DMS153 treated with DMSO at 0.1 percent for 48 hours (cell line): ENCODE measurements around the gene DCHS1.

Source experiments
- DNase-seq: peaks from one replicate; lab custom pipeline; 2025; ENCODE audit not compliant: unreplicated experiment; lab: John Stamatoyannopoulos, UW

Gene DCHS1

DNA sequence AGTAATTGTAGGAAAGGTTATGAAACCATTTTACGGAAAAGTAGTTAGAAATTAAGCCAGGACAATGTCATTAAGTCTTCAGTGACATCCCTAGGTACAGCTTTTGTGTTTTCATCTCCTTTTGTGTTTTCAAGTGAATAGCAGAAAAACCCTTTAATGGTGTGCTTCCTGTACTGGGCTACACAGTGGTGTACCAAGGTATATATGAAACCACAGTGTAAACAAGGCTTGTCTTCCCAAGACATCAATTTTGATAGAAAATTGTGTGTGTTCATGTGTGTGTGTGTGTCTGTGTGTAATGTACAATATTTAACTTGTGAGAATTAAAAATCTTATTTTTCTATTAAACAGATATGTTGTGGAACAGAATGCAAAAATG lies 18.6 kb upstream of the DCHS1 start:
- no peak for DNase-seq

GRCh38 chr11:6673523-6674218 lies 18.1 kb upstream of the DCHS1 start:
- no peak for DNase-seq

DNA sequence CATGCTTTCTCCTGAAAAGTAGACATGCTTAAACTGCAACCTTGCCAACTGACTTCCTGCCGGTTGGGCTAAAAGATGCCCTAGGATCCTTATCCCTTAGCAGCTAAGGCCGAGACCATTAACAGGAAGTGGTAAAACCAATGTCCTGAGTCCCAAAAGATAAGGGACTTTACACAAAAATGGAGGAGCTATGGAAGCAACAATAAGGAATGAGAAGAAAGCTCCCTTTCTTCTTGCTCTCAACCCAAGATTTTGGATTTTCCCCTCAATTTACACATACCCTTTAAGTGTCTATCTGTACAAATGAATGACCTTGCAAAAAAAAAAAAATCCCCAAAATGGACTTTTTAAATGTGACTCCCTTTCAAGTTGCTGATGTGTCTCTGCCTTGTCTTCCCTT lies 16.4 kb upstream of the DCHS1 start:
- DNase-seq, result no peak

GRCh38 chr11:6670202-6670830 lies 14.7 kb upstream of the DCHS1 start:
- DNase-seq, result no peak

- no peak for DNase-seq
These were observed 12.2 kb upstream of the DCHS1 start for GRCh38 chr11:6667733-6668374.

DNA sequence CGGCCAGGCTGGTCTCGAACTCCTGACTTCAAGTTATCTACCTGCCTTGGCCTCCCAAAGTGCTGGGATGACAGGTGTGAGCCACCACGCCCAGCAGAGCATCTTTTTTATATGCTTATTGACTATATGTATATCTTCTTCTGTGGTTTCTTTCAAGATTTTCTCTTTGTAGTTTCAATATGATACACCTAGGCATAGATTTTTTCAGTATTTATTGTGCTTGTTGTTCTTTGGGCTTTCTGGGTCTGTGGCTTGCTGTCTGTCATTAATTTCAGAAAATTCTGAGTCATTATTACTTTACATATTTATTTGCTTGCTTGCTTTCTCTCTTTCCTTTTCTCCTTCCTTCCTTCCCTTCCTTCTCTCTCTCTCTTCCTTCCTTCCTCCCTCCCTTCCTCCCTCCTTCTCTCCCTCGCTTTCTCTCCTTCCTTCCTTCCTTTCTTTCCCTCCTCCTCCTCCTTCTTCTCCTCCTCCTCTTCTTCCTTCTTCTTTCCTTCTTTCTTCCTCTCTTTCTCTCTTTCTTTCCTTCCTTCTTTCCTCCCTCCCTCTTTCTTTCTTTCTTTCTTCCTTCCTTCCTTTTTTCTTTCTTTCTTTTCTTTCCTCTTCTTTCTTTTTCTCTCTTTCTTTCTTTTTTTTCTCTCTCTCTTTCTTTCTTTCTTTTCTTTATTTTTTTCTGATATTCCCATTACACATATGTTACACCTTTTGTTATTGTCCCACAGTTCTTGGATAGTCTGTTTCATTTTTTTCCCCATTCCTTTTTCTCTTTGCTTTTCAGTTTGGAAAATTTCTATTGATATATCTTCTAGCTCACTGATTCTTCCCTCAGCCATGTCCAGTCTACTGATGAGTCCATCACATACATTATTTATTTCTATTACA lies 10.9 kb upstream of the DCHS1 start:
- DNase-seq, result no peak

GRCh38 chr11:6664551-6664950 lies 8.9 kb upstream of the DCHS1 start:
- no peak for DNase-seq

DNA sequence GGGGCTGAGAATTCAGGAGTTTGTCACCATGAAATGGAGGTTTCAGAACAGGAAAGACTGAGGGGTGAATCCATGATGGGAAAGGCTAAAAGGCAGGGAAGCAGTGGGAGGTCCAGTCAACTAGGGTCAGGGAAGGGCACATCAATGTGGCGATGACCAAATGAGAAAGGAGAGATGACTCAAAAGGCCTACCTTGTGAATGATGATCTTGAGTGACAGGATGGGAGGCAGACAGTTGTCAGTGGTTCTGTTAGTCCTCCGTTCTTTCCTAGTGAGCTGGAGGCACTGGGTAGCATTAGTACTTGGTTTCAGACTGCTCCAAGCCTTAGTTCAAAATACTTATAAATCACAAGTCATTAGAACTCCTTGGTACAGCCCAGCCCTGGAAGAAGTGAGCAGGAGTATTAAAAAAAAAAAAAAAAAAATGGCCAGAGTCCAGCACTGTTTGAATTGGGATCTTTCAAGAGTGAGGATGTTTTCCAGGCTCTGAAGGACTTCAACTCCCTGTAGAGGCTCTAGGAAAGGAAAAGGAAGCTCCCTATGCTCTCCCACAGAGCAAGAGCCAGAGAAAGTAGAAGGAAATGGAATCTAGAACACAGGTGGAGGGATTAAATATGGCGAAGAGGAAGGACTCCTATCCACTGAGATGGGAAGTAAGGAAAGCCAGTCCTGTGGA lies 8.3 kb upstream of the DCHS1 start:
- DNase-seq, result no peak

- DNase-seq, result no peak
These were observed 5.1 kb upstream of the DCHS1 start for GRCh38 chr11:6660712-6661111.

GRCh38 chr11:6658647-6659046 lies 3.0 kb upstream of the DCHS1 start:
- DNase-seq, result no peak

DNA sequence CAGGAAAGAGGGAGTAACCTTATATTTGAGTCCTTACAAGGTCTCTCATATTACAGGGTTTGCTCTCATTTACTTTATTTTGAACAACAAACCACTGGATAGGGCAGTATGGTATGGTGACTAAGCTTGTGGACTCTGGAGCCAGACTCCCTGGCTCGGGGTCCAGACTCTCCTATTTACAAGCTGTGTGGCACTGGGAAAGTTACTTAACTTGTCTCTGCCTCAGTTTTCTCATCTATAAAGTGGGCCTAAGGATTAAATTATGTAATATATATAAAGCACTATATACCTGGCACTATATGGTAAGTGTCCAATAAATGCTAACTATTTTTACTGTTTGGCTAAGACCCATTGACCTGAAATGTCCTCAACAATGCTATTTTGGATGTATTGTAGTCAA lies 1.7 kb upstream of the DCHS1 start:
- DNase-seq, result no peak

GRCh38 chr11:6656936-6657335 lies 1.3 kb upstream of the DCHS1 start:
- DNase-seq, result no peak

DNA sequence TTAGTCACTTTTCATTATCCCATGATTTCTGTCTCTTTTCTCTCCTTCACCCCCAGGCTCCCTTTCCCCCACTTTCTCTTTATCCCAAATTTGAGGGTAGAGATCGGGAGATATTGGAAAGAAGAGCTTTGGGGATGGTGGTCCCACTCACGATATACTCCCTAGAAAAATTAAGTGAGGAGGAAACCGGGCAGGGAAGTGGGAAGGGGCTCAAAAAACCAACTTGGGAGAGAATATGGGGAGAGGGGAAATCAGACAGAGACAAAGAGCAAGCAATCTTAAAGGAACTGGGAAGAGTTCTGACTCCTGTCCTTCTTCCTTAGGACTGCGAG lies 941 bp upstream of the DCHS1 start:
- no peak for DNase-seq

GRCh38 chr11:6655020-6655789 lies 404 bp downstream of the DCHS1 start:
- DNase-seq, result no peak

- DNase-seq, result no peak
These were observed 1.2 kb downstream of the DCHS1 start for GRCh38 chr11:6654281-6655019.

DNA sequence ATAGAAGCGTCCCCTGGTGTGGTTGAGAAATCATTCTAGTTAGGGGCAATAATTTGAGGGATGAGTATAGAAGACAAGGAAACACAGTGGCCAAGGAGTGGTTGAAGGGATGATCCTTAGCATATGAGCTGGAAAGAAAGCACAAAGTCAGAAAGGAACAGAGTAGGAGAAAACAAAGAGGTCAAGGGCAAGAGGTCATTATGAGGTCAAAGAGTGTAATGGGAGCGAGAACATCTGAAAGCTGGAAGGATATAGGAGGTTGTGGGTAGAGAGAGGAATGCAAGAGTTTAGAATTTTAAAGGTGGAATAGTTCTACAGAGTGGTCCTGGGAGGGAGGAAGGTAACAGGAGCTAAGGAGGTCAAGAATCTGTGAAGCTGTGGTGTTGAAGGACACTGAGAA lies 2.0 kb downstream of the DCHS1 start:
- no peak for DNase-seq

DNA sequence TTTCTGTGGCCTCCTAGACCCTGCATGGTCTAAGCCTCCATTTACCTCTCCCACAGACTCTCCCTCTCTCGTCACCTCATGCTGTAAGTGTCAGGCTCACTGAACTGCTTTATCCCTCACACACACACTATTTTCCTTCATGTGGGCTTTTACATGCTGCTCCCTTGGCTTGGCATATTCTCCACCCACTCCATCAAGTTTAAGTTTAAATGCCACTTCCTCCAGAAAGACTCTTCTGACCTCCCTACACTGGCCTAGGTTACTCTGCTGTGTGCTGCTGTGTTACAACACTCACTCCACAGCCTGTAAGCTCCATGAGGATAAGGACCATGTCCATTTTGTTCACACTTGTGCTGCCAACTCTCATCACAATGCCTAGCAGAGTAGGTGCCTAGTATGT lies 2.5 kb downstream of the DCHS1 start:
- DNase-seq, result no peak

GRCh38 chr11:6652182-6652581 lies 3.4 kb downstream of the DCHS1 start:
- DNase-seq, result no peak

DNA sequence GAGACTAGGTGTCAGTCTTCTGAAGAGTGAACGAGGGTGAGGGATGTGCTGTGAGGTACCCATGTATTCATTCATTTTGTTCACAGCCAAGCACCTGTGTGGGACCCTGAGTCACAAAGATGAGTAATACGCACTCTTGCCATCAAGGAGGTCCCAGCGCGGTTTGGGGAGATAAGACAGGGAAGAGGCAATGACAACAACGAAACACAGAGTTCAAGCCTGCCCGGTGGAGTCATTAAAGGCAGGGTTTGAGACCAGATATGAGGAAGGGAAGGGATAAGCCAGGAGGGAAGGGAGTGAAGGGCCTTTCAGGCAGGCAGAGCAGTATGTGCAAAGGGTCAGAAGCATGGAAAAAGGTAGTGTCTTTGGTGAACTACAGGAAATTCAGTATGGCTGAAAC lies 4.6 kb downstream of the DCHS1 start:
- no peak for DNase-seq

DNA sequence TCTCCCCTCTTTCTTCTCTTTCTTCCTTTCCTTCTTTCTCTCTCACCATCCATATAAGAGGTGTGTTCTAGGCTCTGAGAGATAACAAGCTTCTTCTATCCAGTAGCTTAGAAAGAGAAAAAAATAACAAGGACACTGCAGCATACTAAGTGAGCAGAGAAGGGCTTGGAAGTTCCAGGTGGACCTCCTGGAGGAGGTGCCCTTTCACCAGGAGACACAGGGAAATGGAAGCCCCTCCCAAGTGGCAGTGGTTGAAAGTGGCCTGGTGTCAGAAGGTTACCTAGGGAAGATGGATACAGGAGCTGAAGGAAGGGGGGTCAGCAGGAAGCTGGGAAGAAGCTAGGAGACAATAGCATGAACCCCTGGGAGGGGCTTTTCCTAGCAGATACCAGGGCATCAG lies 5.5 kb downstream of the DCHS1 start:
- no peak for DNase-seq
